Aorta (tissue), 5 donors: ENCODE results near the gene STPG4. TPM values are rescaled to one million over a fixed set of nuclear protein-coding genes. Genes with fewer than 3 reads are reported as not detected.

ENCODE experiments used
- ATAC-seq: fragments of 200-7000 bp; cut with Tn5 transposase; one replicate; pipeline ENCODE4 v1.9.1; 2022; ENCODE audit warnings: moderate library complexity; ENCODE audit not compliant: low FRiP score
- DNase-seq, 2 donors: peaks; one replicate each; pipeline ENCODE4 v3.0.0-alpha.2; 2020
- H3K27ac ChIP-seq, 2 donors: one replicate each; pipeline ENCODE4 v1.5.1; 2013; ENCODE audit warnings: low read length in 2 of 2, mild to moderate bottlenecking in 2 of 2, moderate library complexity in 2 of 2, control low read depth in 1 of 2, inconsistent platforms in 1 of 2, low read depth in 1 of 2
- H3K27me3 ChIP-seq, 2 donors: one replicate each; pipeline ENCODE4 v1.6.1; 2013; ENCODE audit warnings: control low read depth in 1 of 2, low read length in 1 of 2, mild to moderate bottlenecking in 1 of 2, moderate library complexity in 1 of 2; ENCODE audit not compliant: insufficient read depth in 2 of 2, control insufficient read depth in 1 of 2
- H3K36me3 ChIP-seq, 2 donors: one replicate each; pipeline ENCODE4 v1.6.1; 2013; ENCODE audit warnings: control low read depth in 1 of 2, low read length in 1 of 2, mild to moderate bottlenecking in 1 of 2; ENCODE audit not compliant: insufficient read depth in 2 of 2, control insufficient read depth in 1 of 2
- H3K4me1 ChIP-seq, 2 donors: one replicate each; pipeline ENCODE4 v1.6.1; 2013; ENCODE audit warnings: low read length in 2 of 2, control low read depth in 1 of 2, mild to moderate bottlenecking in 1 of 2, moderate library complexity in 1 of 2; ENCODE audit not compliant: insufficient read depth in 2 of 2, control insufficient read depth in 1 of 2
- H3K4me3 ChIP-seq, 2 donors: one replicate each; pipeline ENCODE4 v1.5.1; 2013; ENCODE audit warnings: low read length in 2 of 2, control low read depth in 1 of 2, mild to moderate bottlenecking in 1 of 2
- H3K9me3 ChIP-seq: one replicate; pipeline ENCODE4 v1.6.1; 2013; ENCODE audit warnings: mild to moderate bottlenecking, low read length; ENCODE audit not compliant: control insufficient read depth
- WGBS, 2 donors: extraction: QIAGEN DNeasy Blood & Tissue Kit; methylation state at CpG; one replicate each; pipeline ENCODE4 v1.1.7; 2013; 5-methylcytosine and 5-hydroxymethylcytosine counted together
- intact Hi-C, 2 donors: fragments of 100-400 bp; cut with DNase I; formaldehyde crosslinking; loops; one replicate each; pipeline versions ENCODE4 v1.14.2 to v1.15.0; 2022
- polyA plus RNA-seq, 2 donors: library from polyadenylated mRNA; stranded (reverse); fragments of 200-250 nt; gene quantifications; one replicate each; pipeline ENCODE4 v1.2.3, GENCODE V29; 2013
- total RNA-seq, 2 donors: library from RNA; stranded (reverse); fragmentation: NEBNext Ultra II Directional; extraction: Animal tissue kit (Norgen Biotek cat#: 25700); gene quantifications; one replicate each; pipeline ENCODE4 v1.2.1, GENCODE V29; 2021
- donor health status: healthy with polysubstance abuse.
- donor health status: Bipolar disorder and iron deficiency.
- donor health status: DM: no; HTN: no; CAD: no.
- donor health status: DM: no; HTN: no; CAD: no.
- donor health status: DM: yes; HTN: yes; CAD: no.

STPG4 gene
- total and polyA plus RNA-seq, 4 donors: 0.51 to 0.90 (median 0.75) TPM; not detected in 1

GRCh38 chr2:47056868-47057686, 98.0 kb downstream of the STPG4 start:
- no peaks in the 10 kb centered on the region for H3K4me1 ChIP-seq
- peaks cover 0 to 4% of the 10 kb centered on the region in 2 donors for H3K36me3 ChIP-seq
- H3K27ac ChIP-seq: peak overlapping the region in 1 of 2 donors; percentile 72
- H3K27me3 ChIP-seq: no peaks in the 10 kb centered on the region
- 33 to 36% methylated on average over 15 of the region's 15 CpGs for WGBS, 2 donors
- intact Hi-C loops: no loop called here
- peak in 1 of 2 donors; percentile 85 for DNase-seq
- ATAC-seq: peak; percentile 63
- H3K9me3 ChIP-seq: no peaks in the 10 kb centered on the region
- no peak overlapping the region for H3K4me3 ChIP-seq

DNA sequence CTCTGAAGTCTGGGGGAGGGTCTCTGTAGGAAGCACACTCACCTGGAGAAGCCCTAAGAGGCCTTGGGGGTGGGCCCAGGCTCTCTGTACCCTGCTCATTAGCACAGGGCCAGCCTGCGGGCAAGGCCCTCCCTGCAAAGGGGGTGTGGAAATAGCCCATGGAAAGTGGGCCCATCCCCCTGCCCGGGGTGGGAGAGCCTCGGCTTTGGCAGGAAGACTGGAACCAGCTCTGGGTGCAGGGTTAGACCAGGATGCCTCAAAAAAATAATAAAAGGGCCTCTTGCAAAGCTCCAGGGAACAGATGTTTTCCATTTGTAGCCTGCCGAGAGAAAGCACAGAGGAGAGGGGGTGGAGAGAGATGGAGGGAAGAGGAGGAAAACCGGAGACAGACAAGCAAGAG, 98.7 kb downstream of the STPG4 start:
- Histone ChIP-seq H3K36me3 (peaks cover 0 to 9% of the 10 kb centered on the region in 2 donors), H3K4me3 (no peak overlapping the region), H3K4me1 (no peaks in the 10 kb centered on the region), H3K27ac (peak overlapping the region; percentile 32 to 82), H3K9me3 (no peaks in the 10 kb centered on the region), H3K27me3 (no peaks in the 10 kb centered on the region)
- DNase-seq (peak in 1 of 2 donors; percentile 80), ATAC-seq (peak; percentile 61)
- 5 to 7% methylated on average over 5 of the region's 5 CpGs for WGBS, 2 donors
- intact Hi-C loops: no loop called here

GRCh38 chr2:47054868-47055267, 100.2 kb downstream of the STPG4 start:
- 95 to 100% methylated on average over 4 of the region's 4 CpGs for WGBS, 2 donors
- peaks cover 0 to 8% of the 10 kb centered on the region in 2 donors for H3K36me3 ChIP-seq

DNA sequence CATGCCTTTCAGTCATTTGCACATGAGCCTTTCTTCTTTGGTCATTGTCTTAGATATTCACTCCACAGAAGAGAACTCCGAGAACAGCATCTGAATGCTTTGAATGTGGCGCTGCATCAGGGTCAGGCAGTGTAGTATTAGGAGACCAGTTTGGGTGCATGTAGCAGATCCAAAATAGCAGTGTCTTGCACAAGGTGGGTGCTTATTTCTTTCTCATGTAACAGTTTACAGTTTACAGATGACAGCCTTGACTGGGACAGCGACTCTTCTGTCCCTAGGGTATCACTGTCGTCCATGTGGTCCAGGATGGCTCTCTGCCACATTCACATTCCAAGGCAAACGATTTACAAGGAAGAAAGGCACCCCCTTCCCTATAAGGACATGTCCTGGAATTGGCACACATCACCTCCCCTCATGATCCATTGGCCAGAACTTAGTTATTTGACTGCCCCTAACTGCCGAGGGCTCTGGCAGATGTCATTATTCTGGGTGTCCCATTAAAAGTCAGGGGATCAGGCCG, 101.0 kb downstream of the STPG4 start:
- Histone ChIP-seq H3K27me3 (no peaks in the 10 kb centered on the region), H3K27ac (no peak overlapping the region), H3K4me3 (no peak overlapping the region), H3K36me3 (peaks cover 1 to 8% of the 10 kb centered on the region in 2 donors), H3K9me3 (no peaks in the 10 kb centered on the region), H3K4me1 (no peaks in the 10 kb centered on the region)
- 47 to 48% methylated on average over 7 of the region's 7 CpGs for WGBS, 2 donors
- DNase-seq (no peak), ATAC-seq (no peak)
- intact Hi-C loops: no loop called here

More at GRCh38 chr2:47054868-47055267, 100.2 kb downstream of the STPG4 start:
- ATAC-seq (no peak), DNase-seq (no peak)
- intact Hi-C loops: no loop called here
- Histone ChIP-seq H3K27ac (no peak overlapping the region), H3K9me3 (no peaks in the 10 kb centered on the region), H3K4me1 (no peaks in the 10 kb centered on the region), H3K27me3 (no peaks in the 10 kb centered on the region), H3K4me3 (no peak overlapping the region)

GRCh38 chr2:47052847-47053246, 102.3 kb downstream of the STPG4 start:
- intact Hi-C loops: no loop called here
- DNase-seq (no peak), ATAC-seq (no peak)
- H3K4me1 ChIP-seq: no peaks in the 10 kb centered on the region
- no peaks in the 10 kb centered on the region for H3K9me3 ChIP-seq
- no peak overlapping the region for H3K27ac ChIP-seq
- H3K27me3 ChIP-seq: no peaks in the 10 kb centered on the region
- no peak overlapping the region for H3K4me3 ChIP-seq
- peaks cover 3 to 8% of the 10 kb centered on the region in 2 donors for H3K36me3 ChIP-seq
- WGBS, 2 donors: 96 to 97% methylated on average over 7 of the region's 7 CpGs

DNA sequence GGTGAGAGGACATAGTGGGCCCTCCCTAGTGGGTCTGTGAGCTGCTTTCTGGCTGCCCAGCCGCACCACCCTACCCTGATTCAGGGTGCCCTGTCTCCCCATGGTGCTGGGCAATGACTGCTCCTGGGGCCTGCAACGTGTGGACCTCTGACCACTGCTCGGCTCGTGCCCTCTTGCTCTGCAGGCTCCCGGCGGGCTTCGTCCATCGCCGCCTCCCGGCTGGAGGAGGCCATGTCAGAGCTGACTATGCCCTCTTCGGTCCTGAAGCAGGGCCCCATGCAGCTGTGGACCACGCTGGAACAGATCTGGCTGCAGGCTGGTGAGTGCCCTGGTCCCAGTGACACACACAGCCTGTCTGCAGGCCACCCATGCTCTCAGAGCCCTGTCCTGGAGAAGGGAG, 103.5 kb downstream of the STPG4 start:
- 95% methylated on average over 12 of the region's 12 CpGs for WGBS, 2 donors
- peaks cover 3 to 11% of the 10 kb centered on the region in 2 donors for H3K36me3 ChIP-seq
- H3K4me3 ChIP-seq: no peak overlapping the region
- intact Hi-C loops: no loop called here
- no peaks in the 10 kb centered on the region for H3K4me1 ChIP-seq
- ATAC-seq: no peak
- no peaks in the 10 kb centered on the region for H3K27me3 ChIP-seq
- no peak for DNase-seq
- H3K9me3 ChIP-seq: no peaks in the 10 kb centered on the region
- H3K27ac ChIP-seq: no peak overlapping the region

GRCh38 chr2:47050762-47051161, 104.3 kb downstream of the STPG4 start:
- intact Hi-C loops: no loop called here
- no peak for DNase-seq
- H3K9me3 ChIP-seq: no peaks in the 10 kb centered on the region
- no peaks in the 10 kb centered on the region for H3K27me3 ChIP-seq
- WGBS, 2 donors: 90 to 91% methylated on average over 4 of the region's 4 CpGs
- ATAC-seq: no peak
- no peak overlapping the region for H3K4me3 ChIP-seq
- no peak overlapping the region for H3K27ac ChIP-seq
- H3K36me3 ChIP-seq: peaks cover 3 to 11% of the 10 kb centered on the region in 2 donors
- no peaks in the 10 kb centered on the region for H3K4me1 ChIP-seq

GRCh38 chr2:47050021-47050760, 104.9 kb downstream of the STPG4 start:
- H3K4me3 ChIP-seq: no peak overlapping the region
- 63 to 71% methylated on average over 6 of the region's 6 CpGs for WGBS, 2 donors
- H3K4me1 ChIP-seq: no peaks in the 10 kb centered on the region
- intact Hi-C loops: no loop called here
- no peaks in the 10 kb centered on the region for H3K9me3 ChIP-seq
- no peak for ATAC-seq
- no peak overlapping the region for H3K27ac ChIP-seq
- no peak for DNase-seq
- no peaks in the 10 kb centered on the region for H3K27me3 ChIP-seq
- peaks cover 3 to 11% of the 10 kb centered on the region in 2 donors for H3K36me3 ChIP-seq
